ENCODE measurements around the gene TCF7L2.

TCF7L2 gene

DNA sequence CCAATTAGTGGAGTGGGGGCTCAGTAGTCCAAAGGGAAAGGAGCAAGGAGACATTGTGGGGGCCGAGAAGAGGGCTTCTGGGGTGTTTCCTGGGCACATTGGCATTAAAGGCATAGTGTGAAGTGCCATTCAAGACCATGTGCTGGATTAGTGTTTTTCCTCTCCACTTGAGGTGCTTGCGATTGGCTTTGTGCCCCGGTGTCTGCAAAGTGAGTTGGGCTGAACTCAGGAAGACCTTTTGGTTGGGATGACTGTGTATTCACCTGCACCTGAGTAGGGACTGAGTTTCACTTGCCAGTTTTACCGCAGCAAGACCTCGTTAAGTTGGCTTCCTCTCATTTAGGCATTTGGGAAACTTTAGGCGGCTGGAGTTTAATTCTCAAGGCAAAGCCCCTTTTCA is 73.0 kb downstream of the TCF7L2 start:
- H3K79me2 ChIP-seq (ENCODE audit: low read length) = no peaks in the 10 kb centered on the region
- no peak overlapping the region for H3K4me2 ChIP-seq (ENCODE audit: low read length)
- no peak overlapping the region for H3K4me3 ChIP-seq (ENCODE audit: low read length)
- no peaks in the 10 kb centered on the region for H3K9me3 ChIP-seq (ENCODE audit: insufficient read depth, low read length)
- H3K27ac ChIP-seq (ENCODE audit: low read length) = no peak overlapping the region
- H3K4me1 ChIP-seq (ENCODE audit: low read length) = no peaks in the 10 kb centered on the region
- no peaks in the 10 kb centered on the region for H3K36me3 ChIP-seq (replicated peaks; ENCODE audit: low read depth, low read length)
- H2AFZ ChIP-seq (ENCODE audit: low read depth, low read length) = no peak overlapping the region
- no peak for TF ChIP-seq EZH2phosphoT487 (IDR thresholded peaks at IDR 0.05; ENCODE audit: low read depth)
- TF ChIP-seq, protein P1, sequence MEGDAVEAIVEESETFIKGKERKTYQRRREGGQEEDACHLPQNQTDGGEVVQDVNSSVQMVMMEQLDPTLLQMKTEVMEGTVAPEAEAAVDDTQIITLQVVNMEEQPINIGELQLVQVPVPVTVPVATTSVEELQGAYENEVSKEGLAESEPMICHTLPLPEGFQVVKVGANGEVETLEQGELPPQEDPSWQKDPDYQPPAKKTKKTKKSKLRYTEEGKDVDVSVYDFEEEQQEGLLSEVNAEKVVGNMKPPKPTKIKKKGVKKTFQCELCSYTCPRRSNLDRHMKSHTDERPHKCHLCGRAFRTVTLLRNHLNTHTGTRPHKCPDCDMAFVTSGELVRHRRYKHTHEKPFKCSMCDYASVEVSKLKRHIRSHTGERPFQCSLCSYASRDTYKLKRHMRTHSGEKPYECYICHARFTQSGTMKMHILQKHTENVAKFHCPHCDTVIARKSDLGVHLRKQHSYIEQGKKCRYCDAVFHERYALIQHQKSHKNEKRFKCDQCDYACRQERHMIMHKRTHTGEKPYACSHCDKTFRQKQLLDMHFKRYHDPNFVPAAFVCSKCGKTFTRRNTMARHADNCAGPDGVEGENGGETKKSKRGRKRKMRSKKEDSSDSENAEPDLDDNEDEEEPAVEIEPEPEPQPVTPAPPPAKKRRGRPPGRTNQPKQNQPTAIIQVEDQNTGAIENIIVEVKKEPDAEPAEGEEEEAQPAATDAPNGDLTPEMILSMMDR (IDR thresholded peaks at IDR 0.05; ENCODE audit: low read depth, low read length) = no peak
- no peak overlapping the region for H3K9ac ChIP-seq (ENCODE audit: low read length)
- peaks cover 10% of the 10 kb centered on the region for H3K27me3 ChIP-seq (ENCODE audit: low read depth, low read length)
- H4K20me1 ChIP-seq (ENCODE audit: insufficient read depth, low read length) = no peaks in the 10 kb centered on the region

DNA sequence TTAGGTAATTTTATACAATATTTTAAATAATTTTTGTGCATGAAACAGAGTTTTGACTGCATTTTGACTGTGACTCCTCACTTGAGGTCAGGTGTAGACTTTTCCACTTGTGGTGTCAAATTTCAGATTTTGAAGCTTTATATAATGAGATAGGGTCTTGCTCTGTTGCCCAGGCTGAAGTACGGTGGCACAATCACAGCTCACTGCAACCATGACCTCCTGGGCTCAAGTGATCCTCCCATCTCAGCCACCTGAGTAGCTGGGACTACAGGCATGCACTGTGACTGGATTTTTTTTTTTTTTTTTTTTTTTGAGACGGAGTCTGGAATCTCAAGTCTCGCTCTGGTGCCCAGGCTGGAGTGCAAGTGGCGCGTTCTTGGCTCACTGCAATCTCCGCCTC is 74.9 kb downstream of the TCF7L2 start:
- H3K79me2 ChIP-seq (ENCODE audit: low read length) = no peaks in the 10 kb centered on the region
- H4K20me1 ChIP-seq (ENCODE audit: insufficient read depth, low read length) = no peaks in the 10 kb centered on the region
- H3K36me3 ChIP-seq (replicated peaks; ENCODE audit: low read depth, low read length) = no peaks in the 10 kb centered on the region
- H2AFZ ChIP-seq (ENCODE audit: low read depth, low read length) = no peak overlapping the region
- no peak overlapping the region for H3K4me3 ChIP-seq (ENCODE audit: low read length)
- no peak overlapping the region for H3K27ac ChIP-seq (ENCODE audit: low read length)
- H3K4me2 ChIP-seq (ENCODE audit: low read length) = no peak overlapping the region
- H3K4me1 ChIP-seq (ENCODE audit: low read length) = no peaks in the 10 kb centered on the region
- peaks cover 16% of the 10 kb centered on the region for H3K27me3 ChIP-seq (ENCODE audit: low read depth, low read length)
- TF ChIP-seq EZH2phosphoT487 (IDR thresholded peaks at IDR 0.05; ENCODE audit: low read depth) = no peak
- TF ChIP-seq, protein P1 (IDR thresholded peaks at IDR 0.05; ENCODE audit: low read depth, low read length) = no peak
- H3K9ac ChIP-seq (ENCODE audit: low read length) = no peak overlapping the region
- no peaks in the 10 kb centered on the region for H3K9me3 ChIP-seq (ENCODE audit: insufficient read depth, low read length)

DNA sequence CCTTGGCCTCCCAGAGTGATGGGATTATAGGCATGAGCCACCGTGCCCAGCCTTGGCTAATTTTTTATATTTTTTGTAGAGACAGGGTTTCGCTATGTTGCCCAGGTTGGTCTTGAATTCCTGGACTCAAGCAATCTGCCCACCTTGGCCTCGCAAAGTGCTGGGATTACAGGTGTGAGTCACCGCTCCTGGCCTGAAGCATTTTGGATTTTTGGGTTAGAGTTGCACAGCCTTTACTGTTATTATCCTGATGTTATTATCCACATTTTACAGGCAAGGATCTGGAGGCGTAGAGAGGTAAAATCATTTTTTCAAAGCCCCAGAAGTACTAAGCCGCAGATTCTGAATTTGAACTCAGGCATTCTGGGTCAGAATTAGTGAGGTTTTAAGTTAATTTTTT is 75.4 kb downstream of the TCF7L2 start:
- Histone ChIP-seq H3K27ac (ENCODE audit: low read length) (no peak overlapping the region), H3K4me1 (ENCODE audit: low read length) (no peaks in the 10 kb centered on the region), H3K9me3 (ENCODE audit: insufficient read depth, low read length) (no peaks in the 10 kb centered on the region), H3K36me3 (replicated peaks; ENCODE audit: low read depth, low read length) (no peaks in the 10 kb centered on the region), H2AFZ (ENCODE audit: low read depth, low read length) (no peak overlapping the region), H3K79me2 (ENCODE audit: low read length) (no peaks in the 10 kb centered on the region), H3K4me2 (ENCODE audit: low read length) (no peak overlapping the region), H3K27me3 (ENCODE audit: low read depth, low read length) (peaks cover 16% of the 10 kb centered on the region), H3K9ac (ENCODE audit: low read length) (no peak overlapping the region), H4K20me1 (ENCODE audit: insufficient read depth, low read length) (no peaks in the 10 kb centered on the region), H3K4me3 (ENCODE audit: low read length) (no peak overlapping the region)
- TF ChIP-seq EZH2phosphoT487 (IDR thresholded peaks at IDR 0.05; ENCODE audit: low read depth) = no peak
- TF ChIP-seq, protein P1 (IDR thresholded peaks at IDR 0.05; ENCODE audit: low read depth, low read length) = no peak

DNA sequence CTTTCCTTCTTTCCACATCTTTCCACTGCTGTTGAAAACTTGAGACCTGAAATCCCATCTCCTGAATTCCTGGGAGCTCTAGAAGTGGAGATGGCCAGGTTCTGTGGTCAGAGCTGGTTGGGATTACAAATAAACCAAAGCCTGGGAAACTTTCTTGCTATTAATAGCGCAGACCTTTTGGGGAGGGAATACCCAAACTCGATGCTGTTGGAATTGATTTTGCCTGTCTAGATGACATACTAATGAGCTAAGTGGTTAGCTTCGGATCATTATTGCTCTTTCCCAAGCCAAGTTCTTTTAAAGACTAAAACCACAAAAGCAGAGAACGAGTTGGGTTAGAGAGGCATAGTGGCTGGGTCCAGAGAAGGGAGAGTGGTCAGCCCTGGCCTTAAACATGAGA is 76.6 kb downstream of the TCF7L2 start:
- Histone ChIP-seq H3K4me1 (ENCODE audit: low read length) (no peaks in the 10 kb centered on the region), H3K4me2 (ENCODE audit: low read length) (no peak overlapping the region), H3K27ac (ENCODE audit: low read length) (no peak overlapping the region), H3K27me3 (ENCODE audit: low read depth, low read length) (peaks cover 9% of the 10 kb centered on the region; the same call in 1 of the 2 replicates), H3K36me3 (replicated peaks; ENCODE audit: low read depth, low read length) (no peaks in the 10 kb centered on the region), H3K79me2 (ENCODE audit: low read length) (no peaks in the 10 kb centered on the region), H3K9me3 (ENCODE audit: insufficient read depth, low read length) (no peaks in the 10 kb centered on the region), H3K9ac (ENCODE audit: low read length) (no peak overlapping the region), H4K20me1 (ENCODE audit: insufficient read depth, low read length) (no peaks in the 10 kb centered on the region), H2AFZ (ENCODE audit: low read depth, low read length) (no peak overlapping the region), H3K4me3 (ENCODE audit: low read length) (no peak overlapping the region)
- TF ChIP-seq, protein P1 (IDR thresholded peaks at IDR 0.05; ENCODE audit: low read depth, low read length) = no peak
- TF ChIP-seq EZH2phosphoT487 (IDR thresholded peaks at IDR 0.05; ENCODE audit: low read depth) = no peak

Measured in OCI-LY3 (cell line).